GM19395 (cell line): ENCODE results near the gene PSMF1.

ENCODE experiments used
- ATAC-seq: cut with Tn5 transposase; IDR thresholded peaks from one replicate; pipeline ENCODE4 v1.9.1; 2021; ENCODE audit warnings: mild to moderate bottlenecking, moderate library complexity; ENCODE audit not compliant: unreplicated experiment

The PSMF1 gene

GRCh38 chr20:1188347-1188746 is 69.9 kb downstream of the PSMF1 start:
- ATAC-seq = no peak

- no peak for ATAC-seq
Observed at GRCh38 chr20:1189827-1190226, 71.4 kb downstream of the PSMF1 start.

- ATAC-seq = no peak
Observed at GRCh38 chr20:1190847-1191246, 72.4 kb downstream of the PSMF1 start.

GRCh38 chr20:1191299-1191698 is 72.9 kb downstream of the PSMF1 start:
- no peak for ATAC-seq

- ATAC-seq = no peak
Observed at GRCh38 chr20:1195226-1195625, 76.8 kb downstream of the PSMF1 start.

- ATAC-seq = no peak
Observed at GRCh38 chr20:1196634-1197033, 78.2 kb downstream of the PSMF1 start.

GRCh38 chr20:1197801-1198200 is 79.4 kb downstream of the PSMF1 start:
- no peak for ATAC-seq

GRCh38 chr20:1198751-1199150 is 80.3 kb downstream of the PSMF1 start:
- ATAC-seq = no peak

GRCh38 chr20:1199212-1199873 is 80.9 kb downstream of the PSMF1 start:
- ATAC-seq = no peak

GRCh38 chr20:1199964-1200363 is 81.6 kb downstream of the PSMF1 start:
- no peak for ATAC-seq

GRCh38 chr20:1202762-1203504 is 84.5 kb downstream of the PSMF1 start, which contains the start of gene C20orf202:
Gene C20orf202 (plus strand): TSS chr20:1203454. CDS start chr20:1203586, 132 bp downstream.
- ATAC-seq = no peak

- no peak for ATAC-seq
Observed at GRCh38 chr20:1203630-1204029, 85.2 kb downstream of the PSMF1 start.

- ATAC-seq = no peak
Observed at GRCh38 chr20:1204113-1204512, 85.7 kb downstream of the PSMF1 start.

- ATAC-seq = no peak
Observed at GRCh38 chr20:1204576-1204975, 86.2 kb downstream of the PSMF1 start.

GRCh38 chr20:1205802-1206201 is 87.4 kb downstream of the PSMF1 start:
- no peak for ATAC-seq

- ATAC-seq = no peak
Observed at GRCh38 chr20:1206366-1207148, 88.2 kb downstream of the PSMF1 start.

GRCh38 chr20:1207293-1207878 is 89.0 kb downstream of the PSMF1 start:
- no peak for ATAC-seq

- ATAC-seq = no peak
Observed at GRCh38 chr20:1209447-1210387, 91.3 kb downstream of the PSMF1 start.

GRCh38 chr20:1210501-1210900 is 92.1 kb downstream of the PSMF1 start:
- ATAC-seq = no peak

- no peak for ATAC-seq
Observed at GRCh38 chr20:1212023-1212422, 93.6 kb downstream of the PSMF1 start.
